Esophagus squamous epithelium (tissue), 4 donors: ENCODE measurements around the gene LRP2BP.

Source experiments
- POLR2A ChIP-seq, 4 donors: fragments of 450-650 bp; IDR thresholded peaks; one replicate each; pipeline ENCODE4 v1.6.1; 2017; ENCODE audit warnings: antibody characterized with exemption in 4 of 4, mild to moderate bottlenecking in 4 of 4, moderate library complexity in 3 of 4
- TF ChIP-seq, protein P1 (sequence below), 6 experiments: fragments of 450-650 bp in 4 of 6; fragments of 200-600 bp in 2 of 6; sonication (generic) in 2 of 6; IDR thresholded peaks; one replicate each; pipeline ENCODE4 v1.5.1; 2016 to 2019; ENCODE audit warnings: antibody characterized with exemption in 6 of 6, mild to moderate bottlenecking in 4 of 6, moderate library complexity in 4 of 6

GRCh38 chr4:185357211-185357610, 38.5 kb downstream of the LRP2BP start:
- TF ChIP-seq, protein P1, sequence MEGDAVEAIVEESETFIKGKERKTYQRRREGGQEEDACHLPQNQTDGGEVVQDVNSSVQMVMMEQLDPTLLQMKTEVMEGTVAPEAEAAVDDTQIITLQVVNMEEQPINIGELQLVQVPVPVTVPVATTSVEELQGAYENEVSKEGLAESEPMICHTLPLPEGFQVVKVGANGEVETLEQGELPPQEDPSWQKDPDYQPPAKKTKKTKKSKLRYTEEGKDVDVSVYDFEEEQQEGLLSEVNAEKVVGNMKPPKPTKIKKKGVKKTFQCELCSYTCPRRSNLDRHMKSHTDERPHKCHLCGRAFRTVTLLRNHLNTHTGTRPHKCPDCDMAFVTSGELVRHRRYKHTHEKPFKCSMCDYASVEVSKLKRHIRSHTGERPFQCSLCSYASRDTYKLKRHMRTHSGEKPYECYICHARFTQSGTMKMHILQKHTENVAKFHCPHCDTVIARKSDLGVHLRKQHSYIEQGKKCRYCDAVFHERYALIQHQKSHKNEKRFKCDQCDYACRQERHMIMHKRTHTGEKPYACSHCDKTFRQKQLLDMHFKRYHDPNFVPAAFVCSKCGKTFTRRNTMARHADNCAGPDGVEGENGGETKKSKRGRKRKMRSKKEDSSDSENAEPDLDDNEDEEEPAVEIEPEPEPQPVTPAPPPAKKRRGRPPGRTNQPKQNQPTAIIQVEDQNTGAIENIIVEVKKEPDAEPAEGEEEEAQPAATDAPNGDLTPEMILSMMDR (IDR thresholded peaks at IDR 0.05): no peak
- no peak for TF ChIP-seq POLR2A (IDR thresholded peaks at IDR 0.05)
